ENCODE measurements around the gene FGF21.

FGF21 gene

GRCh38 chr19:48719263-48720171 lies 35.8 kb upstream of the FGF21 start, which contains the start of gene MAMSTR:
MAMSTR (minus strand) TSS chr19:48719725; CDS start chr19:48719031, 694 bp downstream.
- Histone ChIP-seq H3K9me3 (ENCODE audit: control insufficient read depth, low read length) (no peaks in the 10 kb centered on the region), H3K27me3 (ENCODE audit: control insufficient read depth, insufficient read depth, low read length) (no peaks in the 10 kb centered on the region), H3K4me3 (ENCODE audit: low read length) (no peak within 1 kb of the TSS), H3K4me1 (ENCODE audit: control insufficient read depth, insufficient read depth, low read length) (peaks cover 32% of the 10 kb centered on the region), H3K36me3 (ENCODE audit: control insufficient read depth, insufficient read depth, low read length) (no peaks in the 10 kb centered on the region), H3K9ac (ENCODE audit: low read length) (no peak within 1 kb of the TSS)

- Histone ChIP-seq H3K4me1 (ENCODE audit: control insufficient read depth, insufficient read depth, low read length) (peaks cover 25% of the 10 kb centered on the region), H3K27me3 (ENCODE audit: control insufficient read depth, insufficient read depth, low read length) (no peaks in the 10 kb centered on the region), H3K9ac (ENCODE audit: low read length) (no peak overlapping the region), H3K4me3 (ENCODE audit: low read length) (no peak overlapping the region), H3K36me3 (ENCODE audit: control insufficient read depth, insufficient read depth, low read length) (no peaks in the 10 kb centered on the region), H3K9me3 (ENCODE audit: control insufficient read depth, low read length) (no peaks in the 10 kb centered on the region)
Measured at GRCh38 chr19:48720251-48720612, 35.1 kb upstream of the FGF21 start.

- Histone ChIP-seq H3K9me3 (ENCODE audit: control insufficient read depth, low read length) (no peaks in the 10 kb centered on the region), H3K9ac (ENCODE audit: low read length) (peak overlapping the region; percentile 50), H3K27me3 (ENCODE audit: control insufficient read depth, insufficient read depth, low read length) (no peaks in the 10 kb centered on the region), H3K36me3 (ENCODE audit: control insufficient read depth, insufficient read depth, low read length) (no peaks in the 10 kb centered on the region), H3K4me1 (ENCODE audit: control insufficient read depth, insufficient read depth, low read length) (peaks cover 19% of the 10 kb centered on the region), H3K4me3 (ENCODE audit: low read length) (peak overlapping the region; percentile 41)
Measured at GRCh38 chr19:48720613-48721296, 34.6 kb upstream of the FGF21 start.

GRCh38 chr19:48722196-48722708 lies 33.1 kb upstream of the FGF21 start:
- Histone ChIP-seq H3K9ac (ENCODE audit: low read length) (no peak overlapping the region), H3K36me3 (ENCODE audit: control insufficient read depth, insufficient read depth, low read length) (no peaks in the 10 kb centered on the region), H3K4me3 (ENCODE audit: low read length) (no peak overlapping the region), H3K9me3 (ENCODE audit: control insufficient read depth, low read length) (no peaks in the 10 kb centered on the region), H3K4me1 (ENCODE audit: control insufficient read depth, insufficient read depth, low read length) (peaks cover 7% of the 10 kb centered on the region), H3K27me3 (ENCODE audit: control insufficient read depth, insufficient read depth, low read length) (no peaks in the 10 kb centered on the region)

- peaks cover 4% of the 10 kb centered on the region for H3K4me1 ChIP-seq (ENCODE audit: control insufficient read depth, insufficient read depth, low read length)
- no peaks in the 10 kb centered on the region for H3K9me3 ChIP-seq (ENCODE audit: control insufficient read depth, low read length)
- H3K36me3 ChIP-seq (ENCODE audit: control insufficient read depth, insufficient read depth, low read length): no peaks in the 10 kb centered on the region
- H3K27me3 ChIP-seq (ENCODE audit: control insufficient read depth, insufficient read depth, low read length): no peaks in the 10 kb centered on the region
- H3K4me3 ChIP-seq (ENCODE audit: low read length): no peak overlapping the region
- no peak overlapping the region for H3K9ac ChIP-seq (ENCODE audit: low read length)
Measured at GRCh38 chr19:48724796-48725753, 30.2 kb upstream of the FGF21 start.

- Histone ChIP-seq H3K4me3 (ENCODE audit: low read length) (no peak overlapping the region), H3K4me1 (ENCODE audit: control insufficient read depth, insufficient read depth, low read length) (no peaks in the 10 kb centered on the region), H3K36me3 (ENCODE audit: control insufficient read depth, insufficient read depth, low read length) (no peaks in the 10 kb centered on the region), H3K9me3 (ENCODE audit: control insufficient read depth, low read length) (no peaks in the 10 kb centered on the region), H3K27me3 (ENCODE audit: control insufficient read depth, insufficient read depth, low read length) (no peaks in the 10 kb centered on the region), H3K9ac (ENCODE audit: low read length) (no peak overlapping the region)
Measured at GRCh38 chr19:48726556-48726955, 28.8 kb upstream of the FGF21 start.

- no peaks in the 10 kb centered on the region for H3K36me3 ChIP-seq (ENCODE audit: control insufficient read depth, insufficient read depth, low read length)
- H3K4me3 ChIP-seq (ENCODE audit: low read length): no peak overlapping the region
- H3K9ac ChIP-seq (ENCODE audit: low read length): no peak overlapping the region
- no peaks in the 10 kb centered on the region for H3K9me3 ChIP-seq (ENCODE audit: control insufficient read depth, low read length)
- no peaks in the 10 kb centered on the region for H3K27me3 ChIP-seq (ENCODE audit: control insufficient read depth, insufficient read depth, low read length)
- H3K4me1 ChIP-seq (ENCODE audit: control insufficient read depth, insufficient read depth, low read length): no peaks in the 10 kb centered on the region
Measured at GRCh38 chr19:48728911-48729664, 26.2 kb upstream of the FGF21 start.

GRCh38 chr19:48731452-48731851 lies 23.9 kb upstream of the FGF21 start:
- H3K9ac ChIP-seq (ENCODE audit: low read length): no peak overlapping the region
- H3K9me3 ChIP-seq (ENCODE audit: control insufficient read depth, low read length): no peaks in the 10 kb centered on the region
- no peaks in the 10 kb centered on the region for H3K4me1 ChIP-seq (ENCODE audit: control insufficient read depth, insufficient read depth, low read length)
- no peaks in the 10 kb centered on the region for H3K27me3 ChIP-seq (ENCODE audit: control insufficient read depth, insufficient read depth, low read length)
- no peaks in the 10 kb centered on the region for H3K36me3 ChIP-seq (ENCODE audit: control insufficient read depth, insufficient read depth, low read length)
- no peak overlapping the region for H3K4me3 ChIP-seq (ENCODE audit: low read length)

GRCh38 chr19:48734625-48735024 lies 20.7 kb upstream of the FGF21 start:
- H3K4me1 ChIP-seq (ENCODE audit: control insufficient read depth, insufficient read depth, low read length): peaks cover 13% of the 10 kb centered on the region
- H3K27me3 ChIP-seq (ENCODE audit: control insufficient read depth, insufficient read depth, low read length): peaks cover 4% of the 10 kb centered on the region
- no peaks in the 10 kb centered on the region for H3K9me3 ChIP-seq (ENCODE audit: control insufficient read depth, low read length)
- H3K9ac ChIP-seq (ENCODE audit: low read length): no peak overlapping the region
- no peaks in the 10 kb centered on the region for H3K36me3 ChIP-seq (ENCODE audit: control insufficient read depth, insufficient read depth, low read length)
- H3K4me3 ChIP-seq (ENCODE audit: low read length): no peak overlapping the region

GRCh38 chr19:48735031-48735615 lies 20.2 kb upstream of the FGF21 start:
- Histone ChIP-seq H3K9me3 (ENCODE audit: control insufficient read depth, low read length) (no peaks in the 10 kb centered on the region), H3K36me3 (ENCODE audit: control insufficient read depth, insufficient read depth, low read length) (no peaks in the 10 kb centered on the region), H3K4me1 (ENCODE audit: control insufficient read depth, insufficient read depth, low read length) (peaks cover 18% of the 10 kb centered on the region), H3K4me3 (ENCODE audit: low read length) (no peak overlapping the region), H3K27me3 (ENCODE audit: control insufficient read depth, insufficient read depth, low read length) (peaks cover 9% of the 10 kb centered on the region), H3K9ac (ENCODE audit: low read length) (no peak overlapping the region)
